GM19397 (cell line): ENCODE data around the gene PIAS1.
A peak's percentile ranks its signal among the peaks of the same experiment; 100 is the strongest.
"Not testable (repeated sequence)": the region's sequence is repeated elsewhere in the genome, so short reads cannot be mapped to it uniquely, and the experiment has no call there.

Source experiments
- ATAC-seq: cut with Tn5 transposase; IDR thresholded peaks from one replicate; pipeline ENCODE4 v1.9.1; 2021; ENCODE audit warnings: mild to moderate bottlenecking, moderate library complexity; ENCODE audit not compliant: unreplicated experiment

Gene PIAS1

DNA sequence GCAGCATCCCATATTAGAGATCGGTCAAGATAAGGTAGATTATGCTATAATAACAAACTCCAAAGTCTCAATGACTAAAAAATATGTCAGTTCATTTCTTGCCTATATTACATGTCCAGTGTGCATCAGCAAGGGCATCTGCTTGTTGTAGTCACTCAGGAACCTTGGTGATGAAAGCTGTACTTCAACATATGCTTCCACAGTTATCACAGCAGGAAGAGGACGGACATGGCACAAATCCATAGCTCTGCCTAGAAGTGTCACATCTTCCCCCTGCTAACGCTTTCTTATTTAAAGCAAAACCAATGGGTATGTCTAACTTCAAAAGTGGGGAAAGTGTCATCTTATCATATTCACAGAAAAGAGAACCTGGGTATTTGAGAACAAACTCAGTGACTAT is 20.0 kb upstream of the PIAS1 start:
- ATAC-seq = no peak

DNA sequence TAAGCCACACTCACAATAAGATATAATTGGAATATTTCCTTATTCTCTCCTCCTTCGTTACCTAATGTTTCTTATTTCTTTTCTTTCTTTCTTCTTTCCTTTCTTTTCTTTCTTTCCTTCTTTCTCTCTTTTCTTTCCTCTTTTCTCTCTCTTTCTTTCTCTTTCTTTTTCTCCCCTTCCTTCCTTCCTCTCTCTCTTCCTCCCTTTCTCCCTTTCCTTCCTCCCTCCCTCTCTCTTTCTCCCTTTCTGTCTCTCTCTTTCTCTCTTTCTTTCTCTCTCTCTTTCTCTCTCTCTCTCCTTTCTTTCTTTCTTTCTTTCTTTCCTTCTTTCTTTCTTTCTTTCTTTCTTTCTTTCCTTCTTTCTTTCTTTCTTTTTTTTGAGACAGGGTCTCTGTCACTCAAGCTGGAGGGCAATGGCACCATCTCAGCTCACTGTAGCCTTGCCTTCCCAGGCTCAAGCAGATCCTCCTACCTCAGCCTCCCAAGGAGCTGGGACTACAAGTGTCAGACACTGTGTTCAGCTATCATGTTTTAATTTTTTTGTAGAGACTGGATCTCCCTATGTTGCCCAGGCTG is 19.3 kb upstream of the PIAS1 start:
- no peak for ATAC-seq

DNA sequence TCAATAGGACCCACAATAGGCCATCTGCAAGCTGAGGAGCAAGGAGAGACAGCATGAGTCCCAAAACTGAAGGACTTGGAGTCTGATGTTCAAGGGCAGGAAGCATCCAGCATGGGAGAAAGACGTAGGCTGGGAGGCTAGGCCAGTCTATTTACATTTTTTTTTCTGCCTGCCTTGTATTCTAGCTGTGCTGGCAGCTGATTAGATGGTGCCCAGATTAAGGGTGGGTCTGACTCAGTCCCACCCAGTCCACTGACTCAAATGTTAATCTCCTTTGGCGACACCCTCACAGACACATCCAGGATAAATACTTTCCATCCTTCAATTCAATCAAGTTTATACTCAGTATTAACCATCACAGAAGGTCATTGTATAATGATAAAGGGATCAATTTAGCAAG is 15.9 kb upstream of the PIAS1 start:
- ATAC-seq = no peak

DNA sequence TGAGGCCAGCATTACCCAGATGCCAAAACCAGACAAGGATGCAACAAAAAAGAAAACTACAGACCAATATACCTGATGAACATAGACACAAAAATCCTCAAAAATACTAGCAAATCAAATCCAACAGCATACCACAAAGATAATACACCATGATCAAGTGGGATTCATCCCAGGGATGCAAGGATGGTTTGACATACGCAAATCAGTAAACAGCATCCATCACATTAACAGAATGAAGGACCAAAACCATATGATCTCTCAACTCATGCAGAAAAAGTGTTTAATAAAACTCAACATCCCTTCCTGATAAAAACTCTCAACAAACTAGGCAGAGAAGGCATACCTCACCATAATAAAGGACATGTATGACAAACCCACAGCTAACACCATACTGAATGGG is 14.0 kb upstream of the PIAS1 start:
- no peak for ATAC-seq

DNA sequence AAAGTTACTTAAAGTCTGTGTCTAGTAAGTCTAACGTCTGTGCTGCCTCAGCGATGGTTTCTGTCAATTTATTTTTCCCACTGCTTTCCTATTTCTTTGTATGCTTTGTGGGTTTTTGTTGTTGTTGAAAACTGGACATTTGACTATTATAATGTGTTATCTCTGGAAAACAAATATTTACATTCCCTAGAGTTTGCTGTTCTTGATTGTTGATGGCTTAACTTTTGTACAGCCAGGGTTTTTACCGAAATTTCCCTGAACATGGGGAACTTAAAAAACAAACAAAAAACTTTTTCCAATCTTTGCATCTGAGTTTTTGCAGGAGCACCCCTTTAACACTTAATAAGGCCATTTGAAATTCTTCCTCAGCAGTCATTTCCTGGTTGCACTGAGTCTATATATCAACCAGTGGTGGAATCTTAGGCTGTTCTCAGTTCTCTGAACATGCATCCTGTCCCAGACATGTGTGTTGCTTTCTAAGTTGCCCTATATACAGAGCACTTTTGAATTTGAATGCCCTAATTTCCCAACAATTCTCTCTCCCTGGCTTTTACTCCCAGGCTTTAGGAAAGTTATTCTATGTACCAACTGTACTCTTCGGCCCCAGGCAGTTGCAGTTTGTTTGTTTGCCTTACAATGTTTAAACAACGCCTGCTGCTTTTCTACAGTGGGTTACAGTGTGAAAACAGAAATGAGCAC is 11.8 kb upstream of the PIAS1 start:
- no peak for ATAC-seq

DNA sequence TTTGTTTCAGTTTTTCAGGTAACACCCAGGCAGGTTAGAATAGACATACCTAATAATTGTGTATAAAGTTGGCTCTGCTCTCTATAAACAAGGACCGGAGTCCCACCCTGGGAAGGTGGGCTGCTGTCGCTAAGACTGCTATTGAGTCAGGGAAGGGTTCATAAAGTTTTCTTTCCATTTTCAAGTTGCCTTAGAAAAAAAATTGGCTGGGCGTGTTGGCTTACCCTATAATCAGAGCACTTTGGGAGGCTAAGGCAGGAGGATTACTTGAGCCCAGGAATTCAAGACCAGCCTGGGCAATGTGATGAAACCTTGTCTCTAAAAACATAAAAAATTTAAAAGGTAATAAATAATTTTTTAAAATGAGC is 11.3 kb upstream of the PIAS1 start:
- ATAC-seq = no peak

DNA sequence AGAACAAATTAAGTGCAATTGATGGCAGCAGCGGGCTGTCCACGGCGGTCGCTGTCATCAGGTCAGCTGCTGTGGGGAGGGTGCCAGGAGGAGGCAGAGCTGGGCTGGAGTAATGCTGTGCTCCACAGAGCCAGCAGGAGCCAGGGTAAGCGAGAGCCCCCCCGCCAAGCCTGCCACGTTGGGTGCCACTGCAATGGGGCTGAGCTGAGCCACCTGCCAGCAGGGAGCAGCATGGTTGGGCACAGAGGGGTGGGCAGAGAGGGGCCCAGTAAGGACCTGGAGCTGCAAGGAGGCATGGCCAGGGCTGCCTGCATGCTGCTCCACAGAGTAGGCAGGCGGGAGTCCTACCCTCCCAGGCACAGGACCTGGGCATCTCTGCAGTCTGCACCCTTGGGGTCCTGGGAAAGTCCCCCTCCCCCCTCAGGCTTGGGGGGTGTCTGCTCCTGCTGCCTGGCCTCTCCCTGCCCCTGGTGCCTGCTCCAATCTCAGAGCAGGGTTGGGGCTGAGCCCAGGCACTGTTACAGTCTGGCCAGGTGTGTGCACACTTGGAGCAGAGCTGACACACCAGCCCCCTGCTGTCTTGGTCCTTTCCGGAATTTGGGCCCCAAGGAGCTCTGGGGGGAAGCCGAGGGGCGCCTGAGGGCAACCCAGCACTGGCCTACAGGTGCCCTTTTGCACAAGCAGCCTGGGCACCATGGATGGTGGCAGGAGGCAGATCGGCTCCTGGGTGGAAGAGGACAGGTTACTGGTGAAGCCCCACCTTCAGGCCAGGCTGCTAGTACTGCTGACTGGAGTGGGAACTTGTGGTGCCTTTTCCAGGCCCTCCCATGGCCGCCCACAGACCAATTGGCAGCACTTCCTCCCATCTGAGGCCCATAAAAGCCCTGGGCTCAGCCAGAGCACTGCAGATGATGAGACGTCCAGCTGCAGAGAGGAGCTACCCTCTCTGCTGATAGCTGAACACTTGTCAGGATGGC is 8.5 kb upstream of the PIAS1 start:
- ATAC-seq = no peak

DNA sequence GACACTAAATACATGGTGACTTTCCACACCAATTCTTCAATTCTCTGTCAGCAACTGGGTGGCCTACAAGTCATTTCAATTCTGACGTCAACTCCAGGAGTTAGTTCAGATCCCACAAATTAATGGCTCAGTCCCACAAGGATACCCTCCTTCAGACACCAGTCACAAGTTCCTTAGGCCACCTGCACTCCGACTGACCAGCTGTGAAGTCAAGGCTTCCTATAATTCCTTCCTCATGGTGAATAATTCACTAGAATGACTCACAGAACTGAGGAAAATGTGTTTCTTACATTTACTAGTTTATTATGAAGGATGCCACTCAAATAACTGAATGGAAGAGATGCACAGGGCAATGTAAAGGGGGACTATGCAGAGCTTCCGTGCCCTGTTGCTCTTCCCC is 6.3 kb upstream of the PIAS1 start:
- ATAC-seq = no peak

DNA sequence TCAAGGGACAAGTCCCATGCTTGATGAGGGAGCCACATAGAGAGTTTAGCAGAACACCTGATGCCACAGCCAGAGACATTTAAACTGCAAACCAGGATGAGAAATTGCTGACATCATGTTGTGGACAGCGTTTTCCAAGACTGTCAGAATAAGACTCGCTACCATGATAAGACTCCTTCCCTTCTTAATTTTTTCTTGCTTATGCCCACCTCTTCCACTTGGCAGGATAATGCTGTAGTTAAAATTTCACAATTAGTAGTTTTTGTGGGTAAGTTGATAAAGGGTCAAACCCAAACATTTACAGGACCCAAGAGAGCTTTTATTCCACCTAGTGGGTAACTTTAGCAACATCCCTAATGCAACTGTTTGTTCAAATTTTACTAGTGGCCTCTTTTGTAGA is 3.0 kb upstream of the PIAS1 start:
- ATAC-seq = no peak

DNA sequence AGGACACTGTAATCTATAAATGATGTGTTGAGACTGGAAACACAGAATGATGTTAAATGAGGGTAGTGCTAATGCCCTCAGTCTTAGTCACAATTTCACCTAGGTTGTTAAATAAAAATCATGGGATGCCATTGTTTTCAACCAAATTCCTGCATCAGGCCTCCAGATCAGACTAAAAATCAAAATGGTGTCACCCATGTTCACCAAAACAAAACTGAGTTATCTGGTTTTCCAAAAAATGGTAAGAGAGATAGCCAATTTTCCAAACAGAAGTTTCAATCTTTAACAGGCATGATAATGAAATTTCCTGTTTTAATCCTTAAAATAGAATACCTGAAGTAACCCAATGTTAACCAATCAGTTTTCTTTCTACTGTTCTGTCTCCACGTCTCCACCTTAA is 2.2 kb upstream of the PIAS1 start:
- ATAC-seq = no peak

DNA sequence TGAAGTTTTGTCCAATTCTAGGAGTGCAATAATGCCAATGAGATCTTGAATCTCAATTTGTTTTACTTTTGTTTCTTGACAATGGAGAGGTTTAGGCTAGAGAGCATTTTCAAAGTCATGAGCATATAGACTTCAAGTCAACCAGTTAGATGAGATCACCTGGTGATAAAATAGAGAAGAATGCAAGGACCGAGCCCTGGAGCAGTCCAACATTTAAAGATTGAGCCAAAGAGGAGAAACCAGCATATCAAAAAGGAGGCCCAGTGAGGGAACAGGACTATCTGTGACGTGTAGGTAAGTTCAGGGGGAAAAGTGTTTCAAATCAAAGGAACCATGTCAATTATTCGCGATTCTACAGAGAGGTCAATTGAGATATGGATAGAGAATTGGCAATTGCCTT is 1.7 kb upstream of the PIAS1 start:
- no peak for ATAC-seq

DNA sequence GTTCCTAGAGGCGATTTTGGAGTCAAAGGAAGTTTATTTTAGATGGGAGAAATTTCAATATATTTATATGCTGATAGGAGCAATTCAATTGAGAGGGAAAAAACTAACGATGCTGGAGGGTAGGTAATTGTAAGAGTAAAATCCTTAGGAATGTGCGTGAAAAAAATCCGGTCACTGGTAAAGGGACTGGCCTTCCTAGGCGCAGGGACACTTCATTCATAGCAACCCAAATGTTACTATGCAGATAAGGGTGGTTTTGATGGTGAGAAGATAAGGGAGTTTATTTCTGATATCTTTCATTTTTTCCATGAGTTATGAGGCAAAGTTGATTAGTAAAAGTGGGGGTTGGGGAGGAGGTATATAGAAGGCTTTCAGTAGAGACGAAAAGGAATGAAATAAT is 1.1 kb upstream of the PIAS1 start:
- ATAC-seq = no peak

DNA sequence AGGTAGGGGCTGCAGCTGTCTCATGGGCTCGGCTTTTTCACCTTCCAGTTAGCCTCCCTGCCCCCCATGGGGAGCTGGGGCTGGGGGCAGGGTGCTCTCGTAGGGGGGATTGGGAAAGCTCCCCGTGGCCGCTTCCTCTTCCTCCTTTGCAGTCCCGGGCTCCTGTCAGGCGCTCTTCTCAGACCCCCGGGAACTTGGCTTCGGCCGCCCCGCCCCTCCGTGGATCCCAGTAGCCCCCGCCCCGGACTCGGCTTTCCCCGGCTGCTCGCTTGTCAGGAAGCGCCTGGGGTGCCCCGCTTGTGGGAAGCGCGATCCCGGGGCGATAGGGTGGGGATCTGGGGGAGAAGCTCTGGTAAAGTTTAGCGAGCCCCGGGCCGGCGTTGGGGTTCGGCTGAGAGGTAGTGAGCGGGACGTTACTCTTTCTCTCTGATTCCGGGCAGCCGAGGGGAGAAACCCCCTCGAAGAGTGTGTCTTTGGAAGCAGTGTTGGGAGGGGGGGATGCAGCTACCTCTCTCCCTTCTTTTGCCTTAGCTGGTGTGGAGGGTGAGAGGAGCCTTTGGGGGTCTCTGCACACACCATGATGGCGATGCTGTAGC is 611 bp downstream of the PIAS1 start:
- peak; percentile 20 for ATAC-seq

DNA sequence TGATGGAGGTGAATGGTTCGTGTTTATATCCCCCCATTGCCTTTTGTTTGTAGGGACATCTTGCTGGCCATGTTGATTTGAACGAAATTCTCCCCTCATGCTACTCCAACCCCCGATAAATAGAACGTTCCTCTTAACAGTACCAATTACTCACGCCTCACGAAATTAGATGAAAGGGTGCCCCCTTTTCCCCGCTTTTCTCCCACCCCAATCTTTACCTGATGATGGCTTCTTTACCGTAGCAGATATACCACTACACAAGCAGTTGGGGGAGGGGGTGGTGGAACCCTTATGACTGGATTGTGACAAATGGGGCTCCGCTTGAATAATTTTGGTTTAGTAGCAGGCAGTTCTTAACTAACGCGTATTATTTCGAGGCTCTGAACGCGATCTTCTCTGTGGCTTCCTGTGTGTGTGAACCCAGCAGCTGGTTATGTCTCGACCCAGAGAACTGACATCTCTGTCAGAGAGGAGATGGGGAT is 1.1 kb downstream of the PIAS1 start:
- ATAC-seq = peak; percentile 32

DNA sequence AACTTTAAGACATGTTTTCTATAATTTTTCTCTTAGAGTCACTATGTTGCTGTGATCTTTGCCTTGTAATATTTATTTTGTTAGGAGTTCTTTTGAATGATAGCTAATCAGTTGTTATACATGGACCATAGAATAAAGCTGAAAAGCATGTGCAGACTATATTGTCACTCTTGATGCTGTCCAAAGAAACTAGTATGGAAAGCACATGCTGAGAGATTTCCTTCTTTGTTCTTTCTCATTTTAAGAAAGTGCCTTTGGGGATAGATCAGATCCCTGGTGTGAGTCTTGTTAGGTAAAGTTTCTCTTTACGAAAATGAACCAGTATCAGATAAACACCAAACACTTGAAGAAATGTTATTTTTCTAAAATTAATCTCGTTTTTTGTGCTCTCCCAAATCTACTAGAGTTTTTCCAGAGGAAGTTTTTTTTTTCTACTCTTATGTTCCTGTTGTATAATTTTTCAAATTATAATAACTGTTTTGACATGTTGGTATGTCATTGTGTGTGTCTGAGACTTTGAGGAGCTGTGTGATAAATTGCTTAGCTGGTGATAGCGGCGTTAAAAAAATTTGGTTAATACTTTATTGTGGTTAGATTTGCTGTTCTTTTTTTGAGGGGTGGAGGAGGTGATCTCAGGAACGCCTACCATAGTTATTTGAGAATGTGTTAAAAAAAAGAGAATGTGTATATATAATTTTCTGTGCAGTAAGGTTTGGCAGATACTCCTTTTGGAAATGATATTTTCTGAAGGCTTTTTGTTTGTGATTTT is 2.2 kb downstream of the PIAS1 start:
- no peak for ATAC-seq

DNA sequence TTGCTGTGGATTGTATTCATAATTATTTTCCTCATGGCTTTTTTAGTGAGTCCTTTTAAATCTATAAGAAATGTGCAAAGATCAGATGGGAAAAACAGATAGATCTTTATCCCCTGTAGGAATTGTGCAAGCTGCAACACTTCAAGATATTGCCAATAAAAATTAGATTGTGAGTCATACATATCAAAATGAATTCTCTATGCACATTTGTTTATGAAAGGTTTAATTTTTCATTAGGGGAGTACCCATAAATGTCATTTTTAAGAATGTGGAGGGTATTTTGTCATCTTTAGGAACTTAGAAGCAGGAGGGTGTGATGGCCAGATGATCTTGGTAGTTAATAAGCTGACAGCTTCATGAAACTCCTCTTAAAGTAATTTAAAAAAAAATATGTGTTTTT is 2.9 kb downstream of the PIAS1 start:
- ATAC-seq = no peak

DNA sequence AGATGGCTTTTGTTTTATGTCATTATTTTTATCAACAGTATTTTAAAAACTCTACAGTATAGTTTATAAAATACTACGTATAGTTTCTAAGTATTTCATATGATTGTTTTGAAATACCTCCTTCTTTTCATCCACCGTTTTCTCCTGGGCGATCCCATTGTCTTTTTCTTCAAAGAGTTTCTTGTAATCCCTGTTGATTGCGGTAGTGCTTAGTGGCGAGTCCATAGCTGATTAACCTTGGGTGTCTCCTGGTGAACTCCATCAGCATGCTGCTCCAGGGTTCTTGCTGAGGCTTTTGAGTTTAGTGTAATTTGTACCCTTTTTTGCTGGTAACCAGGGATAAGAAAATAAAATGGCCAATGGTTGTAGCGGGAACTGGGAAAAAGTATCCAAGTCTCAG is 3.6 kb downstream of the PIAS1 start:
- ATAC-seq = no peak

DNA sequence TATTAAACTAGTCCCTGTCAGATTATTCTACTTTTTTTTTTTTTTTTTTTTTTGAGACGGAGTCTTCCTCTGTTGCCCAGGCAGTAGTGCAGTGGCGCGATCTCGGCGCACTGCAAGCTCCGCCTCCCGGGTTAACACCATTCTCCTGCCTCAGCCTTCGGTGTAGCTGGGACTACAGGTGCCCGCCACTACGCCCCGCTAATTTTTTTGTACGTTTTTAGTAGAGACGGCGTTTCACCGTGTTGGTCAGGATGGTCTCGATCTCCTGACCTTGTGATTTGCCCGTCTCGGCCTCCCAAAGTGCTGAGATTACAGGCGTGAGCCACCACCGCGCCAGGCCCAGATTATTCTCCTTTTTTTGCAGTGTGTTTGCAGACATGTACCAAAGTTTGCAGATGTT is 4.9 kb downstream of the PIAS1 start:
- not testable (repeated sequence) for ATAC-seq

DNA sequence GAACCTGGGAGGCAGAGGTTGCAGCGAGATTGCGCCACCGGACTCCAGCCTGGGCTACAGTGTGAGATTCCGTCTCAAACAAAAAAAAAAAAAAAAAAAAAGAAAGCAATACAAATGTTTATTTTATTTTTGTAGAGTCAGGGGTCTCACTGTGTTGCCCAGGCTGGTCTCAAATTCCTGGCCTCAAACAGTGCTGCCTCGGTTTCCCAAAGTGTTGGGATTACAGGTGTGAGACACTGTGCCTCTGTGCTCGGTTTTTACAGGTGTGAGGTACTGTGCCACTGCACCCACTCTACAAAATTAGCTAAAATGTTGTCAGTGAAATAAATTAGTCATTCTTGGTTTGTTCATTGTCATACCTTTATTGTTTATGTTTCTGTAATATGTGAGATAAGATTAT is 5.5 kb downstream of the PIAS1 start:
- no peak for ATAC-seq

DNA sequence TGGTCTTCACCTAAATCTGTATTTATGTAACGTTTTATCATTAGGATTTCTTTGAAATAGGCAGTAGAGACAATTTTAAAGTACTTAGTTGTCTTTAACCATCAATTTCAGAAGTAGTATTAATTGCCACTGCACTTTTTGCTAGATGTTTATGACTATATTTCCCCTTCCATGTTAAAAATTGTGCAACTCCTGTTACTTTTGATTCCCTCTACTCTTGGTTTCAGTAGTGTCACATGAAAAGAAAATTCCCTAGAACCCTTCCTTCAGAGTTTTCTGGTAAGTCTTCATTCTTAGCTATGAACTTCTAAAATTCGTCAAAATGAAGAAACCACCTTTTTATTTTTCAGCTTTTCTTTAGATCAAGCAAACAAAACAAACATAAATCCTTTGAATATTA is 7.1 kb downstream of the PIAS1 start:
- ATAC-seq = no peak

DNA sequence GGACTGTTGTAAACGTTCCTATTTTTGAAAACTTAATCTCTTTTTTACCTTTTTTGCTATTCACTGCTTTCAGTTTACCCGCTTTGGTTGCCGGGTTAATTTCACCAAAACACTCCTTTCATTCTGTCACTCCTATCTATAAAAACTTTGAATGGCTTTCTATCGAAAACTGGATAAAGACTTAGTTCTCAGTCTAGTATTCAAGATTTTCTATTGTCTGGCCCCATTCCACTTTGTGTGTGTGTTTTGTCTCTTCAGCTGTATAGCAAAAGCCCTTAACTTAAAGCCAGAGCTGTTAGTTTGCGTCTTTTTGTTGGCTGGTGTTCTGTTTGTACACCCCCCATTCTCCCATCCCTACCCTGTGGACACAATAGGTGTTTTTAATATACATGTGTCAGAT is 7.5 kb downstream of the PIAS1 start:
- no peak for ATAC-seq
